ENCODE results near the gene MAP1S.
A peak's percentile ranks its signal among the peaks of the same experiment; 100 is the strongest.

MAP1S gene

GRCh38 chr19:17743874-17744580, 24.7 kb downstream of the MAP1S start:
- H3K4me3 ChIP-seq (ENCODE audit: low read depth, low read length), result no peak overlapping the region
- no peak for TF ChIP-seq CTCF (IDR thresholded peaks at IDR 0.05; ENCODE audit: low read depth, low read length, missing control alignments)
- in situ Hi-C loops (cut with HindIII; ENCODE audit: low sequenced_read_pairs), result no loop called here
- DNase-seq (ENCODE audit: low read depth), result no peak

GRCh38 chr19:17747205-17748098, 28.2 kb downstream of the MAP1S start:
- TF ChIP-seq CTCF (IDR thresholded peaks at IDR 0.05; ENCODE audit: low read depth, low read length, missing control alignments), result no peak
- peak; percentile 78 for DNase-seq (ENCODE audit: low read depth)
- H3K4me3 ChIP-seq (ENCODE audit: low read depth, low read length), result peak overlapping the region; percentile 38
- in situ Hi-C loops (cut with HindIII; ENCODE audit: low sequenced_read_pairs), result no loop called here

GRCh38 chr19:17748884-17749638, 29.8 kb downstream of the MAP1S start:
- no peak overlapping the region for H3K4me3 ChIP-seq (ENCODE audit: low read depth, low read length)
- DNase-seq (ENCODE audit: low read depth), result no peak
- in situ Hi-C loops (cut with HindIII; ENCODE audit: low sequenced_read_pairs), result no loop called here
- TF ChIP-seq CTCF (IDR thresholded peaks at IDR 0.05; ENCODE audit: low read depth, low read length, missing control alignments), result no peak

GRCh38 chr19:17749912-17750317, 30.6 kb downstream of the MAP1S start:
- no peak for TF ChIP-seq CTCF (IDR thresholded peaks at IDR 0.05; ENCODE audit: low read depth, low read length, missing control alignments)
- no peak overlapping the region for H3K4me3 ChIP-seq (ENCODE audit: low read depth, low read length)
- in situ Hi-C loops (cut with HindIII; ENCODE audit: low sequenced_read_pairs), result no loop called here
- no peak for DNase-seq (ENCODE audit: low read depth)

- H3K4me3 ChIP-seq (ENCODE audit: low read depth, low read length), result no peak within 1 kb of the TSS
- TF ChIP-seq CTCF (IDR thresholded peaks at IDR 0.05; ENCODE audit: low read depth, low read length, missing control alignments), result no peak
- no peak for DNase-seq (ENCODE audit: low read depth)
- in situ Hi-C loops (cut with HindIII; ENCODE audit: low sequenced_read_pairs), result no loop called here
Measured at GRCh38 chr19:17751103-17751911, 32.0 kb downstream of the MAP1S start, which contains the start of gene FCHO1. Gene FCHO1, plus strand, starts transcription at chr19:17751477. Its CDS starts 3,688 bp downstream, at chr19:17755165.
